GM19452 (cell line): ENCODE results near the gene FBXO8.
"Not testable (repeated sequence)": the region's sequence is repeated elsewhere in the genome, so short reads cannot be mapped to it uniquely, and the experiment has no call there.

ENCODE experiments used
- ATAC-seq: cut with Tn5 transposase; IDR thresholded peaks from one replicate; pipeline ENCODE4 v1.9.1; 2021; ENCODE audit not compliant: unreplicated experiment

FBXO8 gene

DNA sequence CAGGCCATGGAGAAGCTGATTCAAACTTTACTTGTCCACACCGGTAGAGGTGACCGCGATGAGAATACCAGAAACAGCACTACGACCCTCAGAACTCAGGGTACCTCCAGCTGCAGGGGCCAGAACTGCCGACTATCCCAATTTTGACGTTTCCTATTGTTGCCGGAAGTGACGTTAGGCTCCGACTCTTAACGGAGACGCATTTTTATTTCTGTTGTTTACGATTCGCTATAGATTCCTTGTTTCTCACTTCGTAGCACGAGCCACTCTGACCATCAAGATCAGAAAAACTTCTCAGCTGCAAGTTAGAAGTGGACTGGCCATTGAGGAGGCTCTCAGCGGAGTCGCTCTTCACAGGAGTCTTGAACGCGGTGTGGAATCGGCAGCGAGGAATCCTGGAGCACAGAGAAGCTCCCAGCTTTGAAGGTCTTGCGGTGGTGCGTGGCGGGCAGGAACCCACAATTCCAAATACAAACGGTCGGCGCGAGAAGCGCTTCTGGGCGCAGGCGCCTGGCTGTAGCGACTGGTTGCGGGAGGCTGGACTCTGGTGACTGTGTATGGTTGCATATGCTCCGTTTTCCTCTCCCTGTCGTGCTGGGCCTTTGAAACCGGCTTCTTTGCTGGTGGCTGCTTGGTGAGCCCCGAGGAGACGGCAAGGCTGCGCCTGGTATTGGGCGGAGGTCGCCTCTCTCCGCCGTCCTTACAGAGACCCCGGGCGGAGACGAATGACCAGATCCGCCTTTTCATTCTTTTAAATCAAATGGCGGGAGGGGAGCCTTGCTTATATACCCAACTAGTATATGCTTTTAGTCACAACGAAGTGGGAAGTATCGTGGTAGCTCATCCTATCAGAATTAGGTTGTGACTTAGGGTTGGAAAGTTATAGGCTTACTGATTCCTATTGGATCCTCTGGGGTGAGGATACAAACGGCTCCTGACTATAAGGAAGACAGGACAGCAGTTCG, at the start of gene FBXO8, which contains the start of gene CEP44:
Gene FBXO8 (minus strand): TSS at position 161 of the 965 bp plus-strand sequence. CDS start 20,575 bp downstream, outside the sequence.
Gene CEP44 (plus strand): TSS at position 405 of the 965 bp plus-strand sequence. CDS start 15,211 bp downstream, outside the sequence.
- peak; percentile 63 for ATAC-seq

- no peak for ATAC-seq
Measured at GRCh38 chr4:174332741-174333493, 49.5 kb upstream of the FBXO8 start.

- ATAC-seq, result no peak
Measured at GRCh38 chr4:174324725-174325124, 41.3 kb upstream of the FBXO8 start.

DNA sequence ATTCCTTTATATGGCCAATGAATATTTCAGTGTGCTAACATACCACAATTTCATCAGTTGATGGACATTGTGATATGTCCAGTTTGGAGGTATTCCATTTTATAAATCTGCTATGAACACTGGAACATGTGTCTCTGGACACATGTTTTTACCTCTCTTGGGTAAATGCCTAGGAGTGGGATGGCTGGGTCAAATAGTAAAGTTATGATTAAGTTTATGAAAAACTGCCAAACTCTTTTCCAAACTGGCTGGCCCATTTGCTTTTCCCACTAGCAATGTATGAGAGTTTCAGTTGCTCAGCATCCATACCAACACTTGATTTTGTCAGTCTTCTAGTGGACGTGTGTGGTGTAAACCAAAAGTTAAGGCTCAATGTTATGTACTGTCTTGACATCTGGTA, 40.8 kb upstream of the FBXO8 start:
- ATAC-seq, result no peak

GRCh38 chr4:174320494-174321199, 37.2 kb upstream of the FBXO8 start:
- no peak for ATAC-seq

DNA sequence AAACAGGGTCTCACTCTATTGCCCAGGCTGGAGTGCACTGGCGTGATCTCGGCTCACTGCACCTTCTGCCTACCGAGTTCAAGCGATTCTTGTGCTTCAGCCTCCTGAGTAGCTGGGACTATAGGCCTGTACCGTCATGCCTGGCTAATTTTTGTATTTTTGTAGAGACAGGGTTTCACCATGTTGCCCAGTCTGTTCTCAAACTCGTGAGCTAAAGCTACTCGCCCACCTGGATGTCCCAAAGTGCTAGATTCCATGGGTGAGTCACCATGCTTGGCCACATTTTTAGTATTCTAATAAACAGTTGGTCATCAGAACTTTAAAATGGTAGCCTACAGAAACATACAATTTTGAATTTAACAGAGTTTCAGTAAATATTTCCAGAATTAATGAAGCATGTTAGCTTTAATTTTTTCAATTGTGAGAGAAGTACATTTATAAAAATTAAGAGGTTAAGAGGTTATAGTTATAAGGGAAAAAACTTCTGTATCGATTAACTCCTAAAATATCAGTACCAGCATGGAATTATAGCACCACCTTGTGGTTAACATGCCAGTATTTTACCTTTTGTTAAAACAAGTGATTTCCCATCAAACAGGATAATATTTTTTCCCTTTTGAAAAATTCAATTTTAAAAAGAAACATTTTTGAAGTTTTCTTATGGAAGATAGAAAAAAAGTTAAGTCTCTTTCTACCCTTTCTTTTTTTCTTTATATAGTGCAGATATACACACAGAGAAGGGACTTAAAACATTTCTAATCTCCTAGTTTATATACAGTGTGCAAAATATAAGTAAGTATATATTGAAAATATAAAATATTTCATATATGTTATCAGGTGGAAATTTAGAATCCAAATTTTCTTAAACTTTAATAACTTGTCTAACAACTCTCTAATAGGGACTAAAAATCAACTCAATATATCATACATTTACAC, 35.6 kb upstream of the FBXO8 start:
- no peak for ATAC-seq

DNA sequence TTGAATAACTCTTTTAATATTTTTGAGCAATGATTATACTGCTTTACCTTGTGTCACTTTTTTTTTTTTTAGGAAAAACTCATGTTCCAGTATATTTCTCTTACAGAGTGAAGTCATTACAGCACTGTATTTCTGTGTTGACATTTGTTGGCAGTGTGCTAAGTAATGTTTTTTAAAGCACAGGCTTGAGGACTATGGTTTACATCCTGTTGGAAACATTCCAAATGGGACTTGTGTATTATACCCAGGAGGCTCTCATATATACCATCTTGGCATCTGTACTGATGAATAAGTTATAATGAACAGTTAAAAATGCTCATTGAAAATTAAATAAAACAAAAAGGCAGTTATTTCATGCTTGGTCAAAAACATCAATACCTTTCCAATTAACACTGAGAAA, 34.1 kb upstream of the FBXO8 start:
- ATAC-seq, result no peak

DNA sequence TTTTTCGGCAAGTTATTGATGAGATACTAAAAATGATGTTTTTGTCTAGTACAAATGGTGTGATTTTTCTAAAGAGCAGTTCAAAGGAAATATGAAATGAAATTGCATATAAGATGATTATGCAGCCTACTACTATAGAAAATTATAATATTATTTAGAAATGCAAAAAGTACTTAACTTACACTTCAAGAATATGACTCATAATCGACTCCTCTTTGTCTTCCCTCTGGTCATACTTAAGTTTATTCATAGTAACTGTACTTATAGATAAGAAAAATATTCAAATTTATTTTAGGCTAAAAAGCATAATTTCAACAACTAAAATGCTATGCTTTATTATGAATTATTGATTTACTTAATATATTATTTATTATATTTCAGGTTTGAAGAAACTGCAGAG, 33.5 kb upstream of the FBXO8 start:
- no peak for ATAC-seq

DNA sequence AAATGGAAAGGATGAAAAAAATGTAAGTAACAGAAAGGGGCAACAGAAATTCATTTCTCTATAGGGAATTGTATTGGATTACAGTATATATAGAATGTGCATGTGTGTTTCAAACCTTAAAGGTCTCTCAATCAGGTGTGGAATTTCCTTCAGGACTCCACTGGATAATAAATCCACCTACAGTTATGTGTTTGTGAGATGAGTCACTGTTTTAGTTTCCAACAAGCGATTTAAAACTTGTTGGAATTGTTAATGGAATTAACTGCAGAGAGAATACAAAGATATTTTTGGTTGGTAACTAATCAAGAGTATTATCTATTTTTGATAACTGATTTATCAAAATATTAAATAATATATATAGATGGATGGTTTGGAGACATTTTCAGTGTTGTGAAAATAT, 33.1 kb upstream of the FBXO8 start:
- ATAC-seq, result no peak

GRCh38 chr4:174314770-174315169, 31.3 kb upstream of the FBXO8 start:
- ATAC-seq, result no peak

DNA sequence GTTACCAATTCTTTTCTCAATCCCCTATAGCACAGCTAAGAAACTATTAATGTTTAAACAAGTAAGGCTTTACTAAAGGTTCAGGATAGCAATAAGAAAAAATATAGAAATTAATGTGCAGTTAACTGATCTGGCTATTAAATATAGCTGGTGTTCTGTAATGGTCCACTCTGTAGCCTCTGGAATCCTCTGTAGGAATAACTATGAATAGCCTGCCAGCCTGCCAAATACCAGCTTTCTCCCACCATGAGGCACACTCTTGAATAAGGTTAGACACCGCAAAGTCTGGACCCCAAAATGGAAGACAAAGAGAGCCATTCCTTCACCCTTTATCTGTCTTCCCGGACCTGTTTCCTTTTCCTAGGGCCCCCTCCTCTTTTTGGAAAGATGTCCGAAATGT, 30.8 kb upstream of the FBXO8 start:
- ATAC-seq, result no peak

- ATAC-seq, result no peak
Measured at GRCh38 chr4:174312993-174313392, 29.5 kb upstream of the FBXO8 start.

- no peak for ATAC-seq
Measured at GRCh38 chr4:174307694-174308093, 24.2 kb upstream of the FBXO8 start.

DNA sequence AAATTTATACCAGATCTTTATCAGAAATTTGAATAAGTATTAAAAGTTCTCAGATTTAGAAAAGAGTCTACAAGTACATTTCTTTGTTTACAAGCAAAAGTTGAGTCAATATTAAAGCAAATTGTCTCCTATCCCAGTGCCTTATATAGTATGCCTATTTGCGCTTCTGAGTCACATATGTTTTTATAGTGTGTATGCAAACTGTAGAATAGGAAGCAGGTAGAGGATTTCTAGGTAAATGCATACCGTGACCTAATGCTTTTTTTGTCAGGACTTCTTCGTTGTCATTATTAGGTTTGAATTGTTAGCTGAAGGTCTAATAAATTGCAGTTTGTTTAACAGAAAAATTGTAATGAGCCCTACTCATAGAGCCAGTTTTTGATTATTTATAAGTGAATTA, 22.5 kb upstream of the FBXO8 start:
- ATAC-seq, result no peak

- ATAC-seq, result no peak
Measured at GRCh38 chr4:174304664-174305063, 21.2 kb upstream of the FBXO8 start.

DNA sequence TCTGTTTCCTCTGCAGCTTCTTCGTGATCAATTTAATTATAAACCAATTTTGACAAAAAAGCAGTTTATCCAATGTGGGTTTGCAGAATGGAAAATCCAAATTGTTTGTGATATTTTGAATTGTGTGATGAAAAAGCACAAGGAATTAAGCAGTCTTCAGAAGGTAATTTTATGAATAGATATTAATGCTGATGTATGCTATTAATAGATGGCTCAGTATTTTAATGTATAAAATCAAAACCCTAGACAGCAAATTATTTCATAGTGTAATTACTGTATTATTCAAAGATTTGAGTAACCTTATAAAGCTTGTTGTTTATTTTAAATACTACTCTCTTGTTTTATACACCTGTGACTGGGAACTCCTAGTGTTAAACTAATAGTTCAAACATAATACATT, 20.2 kb upstream of the FBXO8 start:
- ATAC-seq, result no peak

DNA sequence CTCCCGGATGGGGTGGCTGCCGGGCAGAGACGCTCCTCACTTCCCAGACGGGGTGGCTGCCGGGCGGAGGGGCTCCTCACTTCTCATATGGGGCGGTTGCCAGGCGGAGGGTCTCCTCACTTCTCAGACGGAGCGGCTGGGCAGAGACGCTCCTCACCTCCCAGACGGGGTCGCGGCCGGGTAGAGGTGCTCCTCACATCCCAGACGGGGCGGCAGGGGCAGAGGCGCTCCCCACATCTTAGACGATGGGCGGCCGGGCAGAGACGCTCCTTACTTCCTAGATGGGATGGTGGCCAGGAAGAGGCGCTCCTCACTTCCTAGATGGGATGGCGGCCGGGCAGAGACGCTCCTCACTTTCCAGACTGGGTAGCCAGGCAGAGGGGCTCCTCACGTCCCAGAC, 11.7 kb upstream of the FBXO8 start:
- not testable (repeated sequence) for ATAC-seq

DNA sequence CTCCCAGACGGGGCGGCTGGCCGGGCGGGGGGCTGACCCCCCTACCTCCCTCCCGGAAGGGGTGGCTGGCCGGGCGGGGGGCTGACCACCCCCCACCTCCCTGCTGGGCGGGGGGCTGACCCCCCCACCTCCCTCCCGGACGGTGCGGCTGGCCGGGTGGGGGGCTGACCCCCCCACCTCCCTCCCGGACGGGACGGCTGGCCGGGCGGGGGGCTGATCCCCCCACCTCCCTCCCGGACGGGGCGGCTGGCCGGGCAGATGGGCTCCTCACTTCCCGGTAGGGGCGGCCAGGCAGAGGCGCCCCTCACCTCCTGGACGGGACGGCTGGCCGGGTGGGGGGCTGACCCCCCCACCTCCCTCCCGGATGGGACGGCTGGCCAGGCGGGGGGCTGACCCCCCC, 11.2 kb upstream of the FBXO8 start:
- ATAC-seq, result not testable (repeated sequence)

GRCh38 chr4:174292473-174292872, 9.0 kb upstream of the FBXO8 start:
- ATAC-seq, result no peak

GRCh38 chr4:174286870-174287269, 3.4 kb upstream of the FBXO8 start:
- no peak for ATAC-seq
